Liver (tissue), 9 donors: Measurements from ENCODE around the gene IQGAP2. TPM values are rescaled to one million over a fixed set of nuclear protein-coding genes. Genes with fewer than 3 reads are reported as not detected.

Experiments used
- DNase-seq: peaks from one replicate; pipeline ENCODE4 v3.0.0-alpha.2; 2017; ENCODE audit warnings: low spot score
- H3K27ac ChIP-seq, 2 donors: one replicate each; pipeline ENCODE4 v1.7.0; 2013; ENCODE audit warnings: inconsistent platforms in 2 of 2, low read length in 2 of 2, control low read depth in 1 of 2, low read depth in 1 of 2, mild to moderate bottlenecking in 1 of 2
- H3K27me3 ChIP-seq, 4 donors: one replicate each; pipeline versions ENCODE4 v1.6.1 to v1.7.0; 2013; ENCODE audit warnings: low read length in 3 of 4, inconsistent platforms in 1 of 4, mild to moderate bottlenecking in 1 of 4, moderate library complexity in 1 of 4; ENCODE audit not compliant: control insufficient read depth in 4 of 4, insufficient read depth in 4 of 4
- H3K36me3 ChIP-seq, 4 donors: one replicate each; pipeline versions ENCODE4 v1.6.1 to v1.7.0; 2013; ENCODE audit warnings: low read length in 3 of 4, mild to moderate bottlenecking in 3 of 4, low read depth in 1 of 4, moderate library complexity in 1 of 4; ENCODE audit not compliant: control insufficient read depth in 4 of 4, insufficient read depth in 3 of 4
- H3K4me1 ChIP-seq, 4 donors: one replicate each; pipeline versions ENCODE4 v1.6.1 to v1.7.0; 2013; ENCODE audit warnings: low read length in 3 of 4, mild to moderate bottlenecking in 3 of 4, moderate library complexity in 1 of 4; ENCODE audit not compliant: control insufficient read depth in 4 of 4, insufficient read depth in 4 of 4
- H3K4me3 ChIP-seq, 3 donors: one replicate each; pipeline versions ENCODE4 v1.6.1 to v1.7.0; 2013; ENCODE audit warnings: low read length in 3 of 3, control low read depth in 1 of 3, low read depth in 1 of 3, mild to moderate bottlenecking in 1 of 3
- H3K9ac ChIP-seq, 2 donors: one replicate each; pipeline ENCODE4 v1.7.0; 2013; ENCODE audit warnings: low read length in 2 of 2, mild to moderate bottlenecking in 2 of 2, moderate library complexity in 2 of 2, control low read depth in 1 of 2, low read depth in 1 of 2
- H3K9me3 ChIP-seq, 4 donors: one replicate each; pipeline versions ENCODE4 v1.6.1 to v1.7.0; 2013; ENCODE audit warnings: low read length in 3 of 4; ENCODE audit not compliant: control insufficient read depth in 4 of 4
- ATF3 ChIP-seq: IDR thresholded peaks from 2 replicates; pipeline ENCODE4 v1.6.1; 2016; ENCODE audit warnings: antibody characterized with exemption
- GABPA ChIP-seq, 2 donors: IDR thresholded peaks in 1 of 2; conservative IDR thresholded peaks in 1 of 2; 2 replicates each; pipeline ENCODE4 v1.6.1; 2016; ENCODE audit warnings: antibody characterized with exemption in 2 of 2, mild to moderate bottlenecking in 1 of 2, moderate library complexity in 1 of 2
- HNF4A ChIP-seq, 2 donors: conservative IDR thresholded peaks; 2 replicates each; pipeline ENCODE4 v1.6.1; 2016; ENCODE audit warnings: antibody characterized with exemption in 2 of 2, mild to moderate bottlenecking in 2 of 2
- JUND ChIP-seq, 2 donors: IDR thresholded peaks; 2 replicates each; pipeline ENCODE4 v1.6.1; 2016; ENCODE audit warnings: antibody characterized with exemption in 2 of 2
- MAX ChIP-seq: IDR thresholded peaks from 2 replicates; pipeline ENCODE4 v1.6.1; 2016; ENCODE audit warnings: antibody characterized with exemption
- REST ChIP-seq: IDR thresholded peaks from 2 replicates; pipeline ENCODE4 v1.6.1; 2016; ENCODE audit warnings: antibody characterized with exemption, mild to moderate bottlenecking
- SP1 ChIP-seq: IDR thresholded peaks from 2 replicates; pipeline ENCODE4 v1.6.1; 2018; ENCODE audit warnings: antibody characterized with exemption, mild to moderate bottlenecking
- WGBS: extraction: QIAGEN DNeasy Blood & Tissue Kit; methylation state at CpG from one replicate; pipeline ENCODE4 v1.1.7; 2013; 5-methylcytosine and 5-hydroxymethylcytosine counted together
- polyA plus RNA-seq, 2 donors: library from polyadenylated mRNA; stranded (reverse) in 1 of 2; unstranded in 1 of 2; fragments of 200-250 nt in 1 of 2; fragments of >200 nt in 1 of 2; fragmentation: Nextera tagmentation in 1 of 2; extraction: Ambion mirVana in 1 of 2; gene quantifications; one replicate each; pipeline versions ENCODE4 v1.2.1 to v1.2.3, GENCODE V29; 2013 to 2015
- total RNA-seq, 2 donors: library from RNA; depleted of rRNA; stranded (reverse); fragments of >200 nt; gene quantifications; one replicate each; pipeline ENCODE4 v1.2.3, GENCODE V29; 2014
- donor health status: healthy.
- donor health status: healthy.
- donor health status: healthy.
- donor health status: healthy.
- donor health status: healthy.

IQGAP2 gene
- total and polyA plus RNA-seq, 4 donors = 41.5 to 205 (median 102) TPM

DNA sequence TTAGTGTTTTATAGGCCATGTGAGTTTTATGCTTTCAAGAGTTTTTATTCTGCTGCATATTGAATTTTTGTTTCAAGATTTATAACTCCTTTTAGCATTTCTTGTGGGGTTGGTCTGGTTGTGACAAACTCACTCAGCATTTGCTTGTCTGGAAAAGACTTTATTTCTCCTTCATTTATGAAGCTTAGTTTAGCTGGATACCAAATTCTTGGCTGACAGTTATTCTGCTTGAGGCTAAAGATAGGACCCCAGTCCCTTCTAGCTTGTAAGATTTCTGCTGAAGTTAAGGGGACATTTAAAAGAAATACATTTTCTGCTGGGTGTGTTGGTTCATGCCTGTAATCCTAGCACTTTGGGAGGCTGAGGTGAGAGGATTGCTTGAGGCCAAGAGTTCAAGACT lies 36.8 kb downstream of the IQGAP2 start:
- no peak for DNase-seq
- Histone ChIP-seq H3K9me3 (no peaks in the 10 kb centered on the region), H3K36me3 (no peaks in the 10 kb centered on the region), H3K27me3 (no peaks in the 10 kb centered on the region), H3K4me3 (no peak overlapping the region), H3K27ac (no peak overlapping the region), H3K9ac (no peak overlapping the region), H3K4me1 (peaks cover 7 to 30% (median 20%) of the 10 kb centered on the region in 4 donors)
- TF ChIP-seq MAX (no peak), ATF3 (no peak), JUND (IDR thresholded peaks at IDR 0.05) (no peak), HNF4A (conservative IDR thresholded peaks at IDR 0.05) (no peak), REST (no peak), SP1 (no peak)

DNA sequence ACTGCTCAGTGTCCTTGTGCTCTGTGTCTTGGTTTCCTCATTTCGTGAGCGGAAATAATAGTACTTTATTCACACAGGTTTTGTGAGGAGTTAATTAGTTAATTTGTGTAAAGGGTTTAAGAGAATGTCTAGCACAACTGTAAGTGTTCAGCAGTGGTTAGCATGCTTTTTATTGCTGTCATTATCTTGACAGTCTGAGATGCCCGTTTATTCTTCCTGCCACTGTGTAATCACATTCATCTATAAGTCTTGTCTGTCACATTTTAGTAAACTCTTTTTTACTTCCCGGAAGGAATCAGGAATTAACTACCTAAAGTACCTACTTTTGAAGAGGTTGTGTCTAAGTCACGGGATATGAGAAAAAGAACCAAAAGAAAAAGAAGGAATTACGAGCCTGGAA lies 38.0 kb downstream of the IQGAP2 start:
- H3K36me3 ChIP-seq = no peaks in the 10 kb centered on the region
- no peak overlapping the region for H3K9ac ChIP-seq
- peaks cover 7 to 30% (median 20%) of the 10 kb centered on the region in 4 donors for H3K4me1 ChIP-seq
- H3K9me3 ChIP-seq = no peaks in the 10 kb centered on the region
- TF ChIP-seq GABPA (IDR thresholded peaks at IDR 0.05 in 1 of 2, conservative IDR thresholded peaks at IDR 0.05 in 1 of 2) (no peak), MAX (no peak), REST (no peak)
- no peak overlapping the region for H3K4me3 ChIP-seq
- H3K27me3 ChIP-seq = no peaks in the 10 kb centered on the region
- 88% methylated on average over 6 of the region's 6 CpGs for WGBS
- peak overlapping the region in 1 of 2 donors; percentile 13 for H3K27ac ChIP-seq
- DNase-seq = no peak
